Measurements from ENCODE around the gene OR5H2.

DNA sequence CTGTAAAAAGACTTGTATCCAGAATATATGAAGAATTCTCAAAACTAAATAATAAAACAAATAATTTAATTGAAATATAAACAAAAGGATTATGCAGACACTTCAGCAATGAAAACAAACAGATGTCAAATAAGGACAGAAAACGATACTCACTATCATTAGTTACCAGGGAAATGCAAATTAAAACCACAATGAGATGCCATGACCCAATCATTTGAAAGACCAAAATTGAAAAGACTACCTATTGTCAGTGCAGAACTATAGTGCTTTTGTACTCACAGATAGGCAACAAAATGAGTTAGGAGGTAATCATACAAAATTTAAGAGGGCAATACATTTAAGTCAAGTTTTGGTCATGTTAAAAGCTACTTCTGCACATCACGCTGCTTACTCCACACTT lies 39.8 kb downstream of the OR5H2 start:
- TF ChIP-seq CHD1 (IDR thresholded peaks at IDR 0.05; ENCODE audit: low read depth, low read length), result no peak
- TF ChIP-seq RFX5 (IDR thresholded peaks at IDR 0.05; ENCODE audit: low read depth, low read length), result no peak
